ENCODE results near the gene FRMPD3.

- no peak for TF ChIP-seq CTCF (IDR thresholded peaks at IDR 0.05)
- no peak for TF ChIP-seq POLR2A (IDR thresholded peaks at IDR 0.05)
These were observed 4.3 kb upstream of the FRMPD3 start for GRCh38 chrX:107445146-107445545.

Measured in lower leg skin (tissue), 3 donors.